ENCODE data around the gene TLE1.

Gene TLE1

GRCh38 chr9:81573415-81574321 is 115.7 kb downstream of the TLE1 start:
- no peak for DNase-seq

- no peak for DNase-seq
Observed at GRCh38 chr9:81570083-81570482, 119.3 kb downstream of the TLE1 start.

GRCh38 chr9:81566074-81566698 is 123.2 kb downstream of the TLE1 start:
- DNase-seq = no peak

- DNase-seq = no peak
Observed at GRCh38 chr9:81565609-81566008, 123.7 kb downstream of the TLE1 start.

GRCh38 chr9:81565144-81565543 is 124.2 kb downstream of the TLE1 start:
- no peak for DNase-seq

- no peak for DNase-seq
Observed at GRCh38 chr9:81564632-81565031, 124.7 kb downstream of the TLE1 start.

- DNase-seq = no peak
Observed at GRCh38 chr9:81563739-81564138, 125.6 kb downstream of the TLE1 start.

GRCh38 chr9:81563020-81563407 is 126.3 kb downstream of the TLE1 start:
- no peak for DNase-seq

GRCh38 chr9:81562231-81563019 is 126.9 kb downstream of the TLE1 start:
- DNase-seq = no peak

- DNase-seq = no peak
Observed at GRCh38 chr9:81560851-81561732, 128.3 kb downstream of the TLE1 start.

- no peak for DNase-seq
Observed at GRCh38 chr9:81559709-81560108, 129.6 kb downstream of the TLE1 start.

- no peak for DNase-seq
Observed at GRCh38 chr9:81559197-81559596, 130.2 kb downstream of the TLE1 start.

GRCh38 chr9:81558091-81558830 is 131.1 kb downstream of the TLE1 start:
- DNase-seq = no peak

- DNase-seq = no peak
Observed at GRCh38 chr9:81557452-81558090, 131.8 kb downstream of the TLE1 start.

GRCh38 chr9:81556923-81557322 is 132.4 kb downstream of the TLE1 start:
- no peak for DNase-seq

GRCh38 chr9:81552581-81552991 is 136.8 kb downstream of the TLE1 start:
- DNase-seq = no peak

GRCh38 chr9:81550207-81550583 is 139.2 kb downstream of the TLE1 start:
- DNase-seq = no peak

- no peak for DNase-seq
Observed at GRCh38 chr9:81549500-81550206, 139.7 kb downstream of the TLE1 start.

GRCh38 chr9:81548911-81549310 is 140.4 kb downstream of the TLE1 start:
- no peak for DNase-seq

- DNase-seq = no peak
Observed at GRCh38 chr9:81546489-81546888, 142.9 kb downstream of the TLE1 start.

- DNase-seq = no peak
Observed at GRCh38 chr9:81543695-81544094, 145.7 kb downstream of the TLE1 start.
